ENCODE data around the gene DIPK1B.

DNA sequence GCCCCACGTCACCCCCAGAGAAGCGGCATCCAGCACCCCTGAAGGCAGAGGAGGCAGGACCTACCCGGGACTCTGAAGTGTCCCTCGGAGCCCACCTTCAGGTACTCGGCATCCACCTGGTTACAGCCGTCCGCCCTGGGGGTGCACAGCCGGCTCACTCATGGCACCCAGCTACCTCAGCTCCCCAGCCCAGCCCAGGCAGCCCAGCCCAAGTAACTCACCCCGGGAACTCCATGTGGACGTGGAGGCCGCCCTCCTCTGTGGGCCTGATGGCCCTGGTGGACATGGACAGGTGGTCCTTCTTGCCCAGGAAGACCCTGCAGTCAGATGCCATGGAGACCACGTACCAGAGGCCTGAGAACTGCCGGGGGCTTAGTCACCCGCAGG is 51.3 kb downstream of the DIPK1B start:
- TF ChIP-seq, protein P1, sequence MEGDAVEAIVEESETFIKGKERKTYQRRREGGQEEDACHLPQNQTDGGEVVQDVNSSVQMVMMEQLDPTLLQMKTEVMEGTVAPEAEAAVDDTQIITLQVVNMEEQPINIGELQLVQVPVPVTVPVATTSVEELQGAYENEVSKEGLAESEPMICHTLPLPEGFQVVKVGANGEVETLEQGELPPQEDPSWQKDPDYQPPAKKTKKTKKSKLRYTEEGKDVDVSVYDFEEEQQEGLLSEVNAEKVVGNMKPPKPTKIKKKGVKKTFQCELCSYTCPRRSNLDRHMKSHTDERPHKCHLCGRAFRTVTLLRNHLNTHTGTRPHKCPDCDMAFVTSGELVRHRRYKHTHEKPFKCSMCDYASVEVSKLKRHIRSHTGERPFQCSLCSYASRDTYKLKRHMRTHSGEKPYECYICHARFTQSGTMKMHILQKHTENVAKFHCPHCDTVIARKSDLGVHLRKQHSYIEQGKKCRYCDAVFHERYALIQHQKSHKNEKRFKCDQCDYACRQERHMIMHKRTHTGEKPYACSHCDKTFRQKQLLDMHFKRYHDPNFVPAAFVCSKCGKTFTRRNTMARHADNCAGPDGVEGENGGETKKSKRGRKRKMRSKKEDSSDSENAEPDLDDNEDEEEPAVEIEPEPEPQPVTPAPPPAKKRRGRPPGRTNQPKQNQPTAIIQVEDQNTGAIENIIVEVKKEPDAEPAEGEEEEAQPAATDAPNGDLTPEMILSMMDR (IDR thresholded peaks at IDR 0.05) = no peak
- no peak for TF ChIP-seq POLR2AphosphoS5 (IDR thresholded peaks at IDR 0.05)
